Measurements from ENCODE around the gene RBM42. TPM values are rescaled to one million over a fixed set of nuclear protein-coding genes. Genes with fewer than 3 reads are reported as not detected.

RBM42 gene
- total RNA-seq (10 to 100 TPM; 50.1 to 68.1 (median 59.1) TPM), polyA plus RNA-seq (10 to 100 TPM; 53.2 to 69.1 (median 61.1) TPM)
- long read RNA-seq, donor 1, transcript RBM42-201 (10 exons, 1,680 nt), result major isoform, 29 of 94 reads
- long read RNA-seq, donor 1, partial matches to known transcripts, result 18 of 94 reads
- long read RNA-seq, donor 1, other reads (novel, unspliced or antisense), result 45 of 94 reads
- long read RNA-seq, donor 2, transcript RBM42-201 (10 exons, 1,680 nt), result major isoform, 81 of 152 reads
- long read RNA-seq, donor 2, partial matches to known transcripts, result 16 of 152 reads
- long read RNA-seq, donor 2, other reads (novel, unspliced or antisense), result 55 of 152 reads

GRCh38 chr19:35628565-35629331, at the start of gene RBM42:
Gene RBM42, plus strand, starts transcription at chr19:35629036. Its CDS starts 118 bp downstream, at chr19:35629154.
- TF ChIP-seq, protein P1, sequence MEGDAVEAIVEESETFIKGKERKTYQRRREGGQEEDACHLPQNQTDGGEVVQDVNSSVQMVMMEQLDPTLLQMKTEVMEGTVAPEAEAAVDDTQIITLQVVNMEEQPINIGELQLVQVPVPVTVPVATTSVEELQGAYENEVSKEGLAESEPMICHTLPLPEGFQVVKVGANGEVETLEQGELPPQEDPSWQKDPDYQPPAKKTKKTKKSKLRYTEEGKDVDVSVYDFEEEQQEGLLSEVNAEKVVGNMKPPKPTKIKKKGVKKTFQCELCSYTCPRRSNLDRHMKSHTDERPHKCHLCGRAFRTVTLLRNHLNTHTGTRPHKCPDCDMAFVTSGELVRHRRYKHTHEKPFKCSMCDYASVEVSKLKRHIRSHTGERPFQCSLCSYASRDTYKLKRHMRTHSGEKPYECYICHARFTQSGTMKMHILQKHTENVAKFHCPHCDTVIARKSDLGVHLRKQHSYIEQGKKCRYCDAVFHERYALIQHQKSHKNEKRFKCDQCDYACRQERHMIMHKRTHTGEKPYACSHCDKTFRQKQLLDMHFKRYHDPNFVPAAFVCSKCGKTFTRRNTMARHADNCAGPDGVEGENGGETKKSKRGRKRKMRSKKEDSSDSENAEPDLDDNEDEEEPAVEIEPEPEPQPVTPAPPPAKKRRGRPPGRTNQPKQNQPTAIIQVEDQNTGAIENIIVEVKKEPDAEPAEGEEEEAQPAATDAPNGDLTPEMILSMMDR (IDR thresholded peaks at IDR 0.05), result no peak
- intact Hi-C loops (cut with DNase I), result loop anchor here in 1 of 2 donors (2.0 kb wide), 1 partner anchor 84 kb away; the partner anchor contains the start of gene TMEM147
- 0% methylated on average over 56 of the region's 56 CpGs for WGBS, 3 donors
- Histone ChIP-seq H3K27ac (peak within 1 kb of the TSS; percentile 94), H3K36me3 (ENCODE audit: insufficient read depth in 1 of 2, low read depth in 1 of 2) (peaks cover 4 to 41% of the 10 kb centered on the region in 2 donors), H3K4me3 (peak within 1 kb of the TSS; percentile 83), H3K9me3 (no peaks in the 10 kb centered on the region), H3K27me3 (ENCODE audit: insufficient read depth in 3 of 3, low read length in 2 of 3) (no peaks in the 10 kb centered on the region), H3K4me1 (peaks cover 13% of the 10 kb centered on the region)
- DNase-seq, result peak; percentile 96 to 97
- peak; percentile 100 for ATAC-seq

DNA sequence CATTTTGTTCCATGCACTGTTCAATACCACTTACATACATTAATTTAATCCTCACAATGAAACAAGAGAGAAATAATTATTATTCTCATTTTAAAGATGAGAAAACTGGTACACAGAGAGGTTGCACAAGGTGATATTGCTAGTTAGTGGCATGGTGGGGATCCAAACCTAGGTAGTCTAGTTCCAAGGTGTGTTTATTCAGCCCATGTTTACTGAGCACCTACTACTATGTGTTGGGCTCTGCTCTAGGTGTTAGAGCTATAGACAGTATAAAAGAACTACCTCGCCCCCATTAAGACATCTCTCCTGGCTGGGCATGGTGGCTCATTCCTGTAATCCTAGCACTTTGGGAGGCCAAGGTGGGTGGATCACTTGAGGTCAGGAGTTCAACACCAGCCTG, 46.1 kb upstream of the RBM42 start:
- WGBS, 3 donors, result 75 to 85% (median 80%) methylated on average over 1 of the region's 1 CpG
- intact Hi-C loops (cut with DNase I), result no loop called here
- peaks cover 2 to 14% (median 2%) of the 10 kb centered on the region in 3 donors for H3K27me3 ChIP-seq (ENCODE audit: insufficient read depth in 3 of 3, low read length in 2 of 3)

DNA sequence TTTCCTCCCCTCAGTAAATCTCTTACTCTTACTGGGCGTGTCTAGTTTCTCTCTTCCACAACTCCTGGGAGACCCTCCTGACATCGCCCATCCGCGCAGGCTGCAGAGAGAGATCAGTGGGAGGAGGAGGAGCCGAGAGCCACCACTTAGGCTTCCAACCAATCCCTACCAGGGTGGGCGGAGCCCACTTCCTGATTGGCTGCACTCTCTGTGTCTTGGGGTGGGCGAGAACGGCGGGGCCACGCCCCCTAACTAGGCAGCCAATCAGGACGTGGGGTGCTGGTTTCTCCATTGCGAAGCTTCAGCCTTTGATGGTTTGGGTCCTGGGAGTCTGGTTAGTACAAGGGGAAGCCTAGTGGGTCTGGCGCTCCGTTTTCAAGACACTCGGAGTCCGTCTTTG, 43.0 kb upstream of the RBM42 start, which contains the start of gene PMIS2:
PMIS2 (plus strand) TSS at position 326 of the 400 bp plus-strand sequence. CDS start 87 bp downstream, outside the sequence.
- 30 to 47% (median 43%) methylated on average over 15 to 16 of the region's 16 CpGs for WGBS, 3 donors
- H3K9me3 ChIP-seq, result no peaks in the 10 kb centered on the region
- DNase-seq (no peak), ATAC-seq (no peak)
- peaks cover 0 to 12% (median 2%) of the 10 kb centered on the region in 3 donors for H3K27me3 ChIP-seq (ENCODE audit: insufficient read depth in 3 of 3, low read length in 2 of 3)
- H3K4me1 ChIP-seq, result no peaks in the 10 kb centered on the region
- no peaks in the 10 kb centered on the region for H3K36me3 ChIP-seq (ENCODE audit: insufficient read depth in 1 of 2, low read depth in 1 of 2)
- no peak within 1 kb of the TSS for H3K27ac ChIP-seq
- TF ChIP-seq, protein P1 (IDR thresholded peaks at IDR 0.05), result no peak
- intact Hi-C loops (cut with DNase I), result no loop called here
- no peak within 1 kb of the TSS for H3K4me3 ChIP-seq

More for the DNA sequence above, 46.1 kb upstream of the RBM42 start:
- H3K36me3 ChIP-seq (ENCODE audit: insufficient read depth in 1 of 2, low read depth in 1 of 2), result no peaks in the 10 kb centered on the region
- H3K27ac ChIP-seq, result no peak overlapping the region
- ATAC-seq (no peak), DNase-seq (no peak)
- no peaks in the 10 kb centered on the region for H3K4me1 ChIP-seq
- no peak overlapping the region for H3K4me3 ChIP-seq
- TF ChIP-seq, protein P1 (IDR thresholded peaks at IDR 0.05), result no peak
- no peaks in the 10 kb centered on the region for H3K9me3 ChIP-seq

GRCh38 chr19:35587321-35587720, 41.5 kb upstream of the RBM42 start:
- Histone ChIP-seq H3K4me3 (no peak overlapping the region), H3K27ac (no peak overlapping the region), H3K4me1 (no peaks in the 10 kb centered on the region), H3K27me3 (ENCODE audit: insufficient read depth in 3 of 3, low read length in 2 of 3) (peaks cover 0 to 12% (median 2%) of the 10 kb centered on the region in 3 donors), H3K9me3 (no peaks in the 10 kb centered on the region), H3K36me3 (ENCODE audit: insufficient read depth in 1 of 2, low read depth in 1 of 2) (no peaks in the 10 kb centered on the region)
- ATAC-seq, result no peak
- no peak for DNase-seq
- intact Hi-C loops (cut with DNase I), result no loop called here
- TF ChIP-seq, protein P1 (IDR thresholded peaks at IDR 0.05), result no peak
- WGBS, 3 donors, result 24 to 32% (median 28%) methylated on average over 1 of the region's 1 CpG

Data from psoas muscle (tissue), 8 donors.